Measurements from ENCODE around the gene PSMD10.

PSMD10 gene

GRCh38 chrX:108127152-108127551, 35.8 kb upstream of the PSMD10 start:
- H3K79me2 ChIP-seq (ENCODE audit: control insufficient read depth, low read length): no peaks in the 10 kb centered on the region
- H3K4me1 ChIP-seq (ENCODE audit: control insufficient read depth, low read length): no peaks in the 10 kb centered on the region
- no peaks in the 10 kb centered on the region for H4K20me1 ChIP-seq (ENCODE audit: control insufficient read depth, insufficient read depth, low read depth, low read length)
- no peaks in the 10 kb centered on the region for H3K36me3 ChIP-seq (ENCODE audit: control insufficient read depth, low read length)
- H3K27ac ChIP-seq (ENCODE audit: low read depth, low read length): no peak overlapping the region
- H3K9me3 ChIP-seq (ENCODE audit: control insufficient read depth, insufficient read depth, low read length): no peaks in the 10 kb centered on the region
- no peak overlapping the region for H3K4me2 ChIP-seq (ENCODE audit: low read length)
- H3F3A ChIP-seq (ENCODE audit: control insufficient read depth, insufficient read depth): no peaks in the 10 kb centered on the region
- no peaks in the 10 kb centered on the region for H3K9me2 ChIP-seq (replicated peaks; ENCODE audit: control insufficient read depth, low read length)
- H3K27me3 ChIP-seq (ENCODE audit: control insufficient read depth, low read length): no peaks in the 10 kb centered on the region
- TF ChIP-seq CTCF (IDR thresholded peaks at IDR 0.05; ENCODE audit: low read depth, low read length, poor library complexity, severe bottlenecking) (no peak), EZH2phosphoT487 (IDR thresholded peaks at IDR 0.05; ENCODE audit: borderline replicate concordance, low read length) (no peak)
- H3K4me3 ChIP-seq (ENCODE audit: low read length): no peak overlapping the region

DNA sequence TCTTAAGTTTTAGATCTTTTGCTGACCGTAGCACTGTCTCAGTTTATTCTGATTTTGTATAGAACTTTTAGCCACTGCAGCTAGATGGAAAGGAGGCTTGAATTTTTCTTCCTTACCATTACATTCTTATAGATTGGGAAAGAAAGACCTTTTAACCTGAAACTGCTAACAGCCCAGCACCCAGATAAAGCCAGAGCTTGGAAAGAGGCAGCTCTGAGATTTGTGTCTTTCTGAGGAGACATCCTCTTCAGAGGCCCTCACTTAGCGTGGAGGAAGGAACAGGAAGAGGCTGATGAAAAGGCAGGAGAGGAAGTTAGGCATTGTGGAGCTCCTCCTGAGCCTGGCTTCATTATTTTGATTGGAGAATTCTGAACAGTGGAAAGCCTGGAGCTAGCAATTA, 35.3 kb upstream of the PSMD10 start:
- Histone ChIP-seq H3K27me3 (ENCODE audit: control insufficient read depth, low read length) (no peaks in the 10 kb centered on the region), H3K36me3 (ENCODE audit: control insufficient read depth, low read length) (no peaks in the 10 kb centered on the region), H3K79me2 (ENCODE audit: control insufficient read depth, low read length) (no peaks in the 10 kb centered on the region), H3K9me3 (ENCODE audit: control insufficient read depth, insufficient read depth, low read length) (no peaks in the 10 kb centered on the region), H3K4me2 (ENCODE audit: low read length) (no peak overlapping the region), H3K4me1 (ENCODE audit: control insufficient read depth, low read length) (no peaks in the 10 kb centered on the region), H3F3A (ENCODE audit: control insufficient read depth, insufficient read depth) (no peaks in the 10 kb centered on the region), H3K9me2 (replicated peaks; ENCODE audit: control insufficient read depth, low read length) (no peaks in the 10 kb centered on the region), H4K20me1 (ENCODE audit: control insufficient read depth, insufficient read depth, low read depth, low read length) (no peaks in the 10 kb centered on the region), H3K27ac (ENCODE audit: low read depth, low read length) (no peak overlapping the region), H3K4me3 (ENCODE audit: low read length) (no peak overlapping the region)
- TF ChIP-seq CTCF (IDR thresholded peaks at IDR 0.05; ENCODE audit: low read depth, low read length, poor library complexity, severe bottlenecking) (no peak), EZH2phosphoT487 (IDR thresholded peaks at IDR 0.05; ENCODE audit: borderline replicate concordance, low read length) (no peak)

DNA sequence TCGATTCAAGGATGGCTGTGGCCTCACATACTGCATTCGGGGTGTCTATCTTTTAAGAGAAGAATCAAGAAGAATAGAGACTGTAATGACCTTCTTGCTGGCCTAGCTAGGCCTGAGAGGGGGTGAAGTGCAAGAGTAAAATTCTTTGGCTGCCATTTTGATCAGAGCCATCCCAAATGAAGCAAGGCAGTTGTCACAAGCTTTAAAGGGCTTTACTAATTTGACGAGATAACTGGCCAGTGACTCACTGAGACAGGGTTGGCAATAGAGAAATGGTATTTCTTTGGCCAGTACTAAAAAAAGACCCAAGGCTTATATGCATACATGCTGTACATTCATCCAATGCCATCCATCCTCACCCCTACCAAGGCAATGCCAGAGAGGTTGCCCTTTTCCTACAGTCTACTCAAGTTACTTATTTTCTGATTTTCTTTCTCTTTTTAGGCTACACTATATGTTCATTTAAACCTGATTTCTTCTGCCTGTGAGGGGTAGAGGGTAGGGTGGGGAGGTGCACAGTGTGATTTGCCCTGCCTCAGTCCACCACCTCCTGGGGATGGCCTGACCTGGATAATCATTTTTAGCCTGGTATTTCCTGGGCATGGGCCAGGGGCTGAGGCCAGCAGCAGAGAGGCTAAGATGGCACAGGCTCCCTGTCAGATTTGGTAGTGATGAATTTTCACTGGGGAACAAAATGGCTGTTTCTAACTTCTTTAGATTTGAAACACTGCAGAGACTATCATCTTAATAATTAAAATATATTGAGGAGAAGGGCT, 32.4 kb upstream of the PSMD10 start:
- Histone ChIP-seq H3K9me3 (ENCODE audit: control insufficient read depth, insufficient read depth, low read length) (no peaks in the 10 kb centered on the region), H3K36me3 (ENCODE audit: control insufficient read depth, low read length) (no peaks in the 10 kb centered on the region), H3K4me3 (ENCODE audit: low read length) (no peak overlapping the region), H3K27ac (ENCODE audit: low read depth, low read length) (no peak overlapping the region), H3K79me2 (ENCODE audit: control insufficient read depth, low read length) (no peaks in the 10 kb centered on the region), H3K27me3 (ENCODE audit: control insufficient read depth, low read length) (no peaks in the 10 kb centered on the region), H3K9me2 (replicated peaks; ENCODE audit: control insufficient read depth, low read length) (no peaks in the 10 kb centered on the region), H3F3A (ENCODE audit: control insufficient read depth, insufficient read depth) (no peaks in the 10 kb centered on the region), H3K4me1 (ENCODE audit: control insufficient read depth, low read length) (no peaks in the 10 kb centered on the region), H4K20me1 (ENCODE audit: control insufficient read depth, insufficient read depth, low read depth, low read length) (no peaks in the 10 kb centered on the region), H3K4me2 (ENCODE audit: low read length) (no peak overlapping the region)
- TF ChIP-seq EZH2phosphoT487 (IDR thresholded peaks at IDR 0.05; ENCODE audit: borderline replicate concordance, low read length) (no peak), CTCF (IDR thresholded peaks at IDR 0.05; ENCODE audit: low read depth, low read length, poor library complexity, severe bottlenecking) (no peak)

Measured in DOHH2 (cell line).